ENCODE data around the gene FBP2.

The FBP2 gene

GRCh38 chr9:94514722-94515121, 78.9 kb downstream of the FBP2 start:
- TF ChIP-seq RAD21 (IDR thresholded peaks at IDR 0.05; ENCODE audit: low read depth): no peak
- TF ChIP-seq TAF1 (IDR thresholded peaks at IDR 0.05; ENCODE audit: low read depth): no peak
- TF ChIP-seq YY1 (IDR thresholded peaks at IDR 0.05; ENCODE audit: low read depth): no peak
- no peak for TF ChIP-seq FOXM1 (IDR thresholded peaks at IDR 0.05; ENCODE audit: borderline replicate concordance, low read depth)
- TF ChIP-seq, protein P1, sequence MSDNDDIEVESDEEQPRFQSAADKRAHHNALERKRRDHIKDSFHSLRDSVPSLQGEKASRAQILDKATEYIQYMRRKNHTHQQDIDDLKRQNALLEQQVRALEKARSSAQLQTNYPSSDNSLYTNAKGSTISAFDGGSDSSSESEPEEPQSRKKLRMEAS (IDR thresholded peaks at IDR 0.05): no peak
- TF ChIP-seq ZBTB7A (IDR thresholded peaks at IDR 0.05; ENCODE audit: low read depth): no peak

- TF ChIP-seq EGR1 (IDR thresholded peaks at IDR 0.05) (no peak), TCF12 (IDR thresholded peaks at IDR 0.05; ENCODE audit: low read depth) (no peak), EP300 (IDR thresholded peaks at IDR 0.05; ENCODE audit: borderline replicate concordance) (no peak), USF1 (IDR thresholded peaks at IDR 0.05) (no peak), FOXM1 (IDR thresholded peaks at IDR 0.05; ENCODE audit: borderline replicate concordance, low read depth) (no peak), TEAD4 (IDR thresholded peaks at IDR 0.05) (no peak), NFIC (IDR thresholded peaks at IDR 0.05) (no peak), RAD21 (IDR thresholded peaks at IDR 0.05; ENCODE audit: low read depth) (no peak), ZBTB7A (IDR thresholded peaks at IDR 0.05; ENCODE audit: low read depth) (no peak), YY1 (IDR thresholded peaks at IDR 0.05; ENCODE audit: low read depth) (no peak), CEBPB (IDR thresholded peaks at IDR 0.05) (no peak), TAF1 (IDR thresholded peaks at IDR 0.05; ENCODE audit: low read depth) (no peak), CREB1 (IDR thresholded peaks at IDR 0.05; ENCODE audit: low read depth) (no peak)
- TF ChIP-seq, protein P2, sequence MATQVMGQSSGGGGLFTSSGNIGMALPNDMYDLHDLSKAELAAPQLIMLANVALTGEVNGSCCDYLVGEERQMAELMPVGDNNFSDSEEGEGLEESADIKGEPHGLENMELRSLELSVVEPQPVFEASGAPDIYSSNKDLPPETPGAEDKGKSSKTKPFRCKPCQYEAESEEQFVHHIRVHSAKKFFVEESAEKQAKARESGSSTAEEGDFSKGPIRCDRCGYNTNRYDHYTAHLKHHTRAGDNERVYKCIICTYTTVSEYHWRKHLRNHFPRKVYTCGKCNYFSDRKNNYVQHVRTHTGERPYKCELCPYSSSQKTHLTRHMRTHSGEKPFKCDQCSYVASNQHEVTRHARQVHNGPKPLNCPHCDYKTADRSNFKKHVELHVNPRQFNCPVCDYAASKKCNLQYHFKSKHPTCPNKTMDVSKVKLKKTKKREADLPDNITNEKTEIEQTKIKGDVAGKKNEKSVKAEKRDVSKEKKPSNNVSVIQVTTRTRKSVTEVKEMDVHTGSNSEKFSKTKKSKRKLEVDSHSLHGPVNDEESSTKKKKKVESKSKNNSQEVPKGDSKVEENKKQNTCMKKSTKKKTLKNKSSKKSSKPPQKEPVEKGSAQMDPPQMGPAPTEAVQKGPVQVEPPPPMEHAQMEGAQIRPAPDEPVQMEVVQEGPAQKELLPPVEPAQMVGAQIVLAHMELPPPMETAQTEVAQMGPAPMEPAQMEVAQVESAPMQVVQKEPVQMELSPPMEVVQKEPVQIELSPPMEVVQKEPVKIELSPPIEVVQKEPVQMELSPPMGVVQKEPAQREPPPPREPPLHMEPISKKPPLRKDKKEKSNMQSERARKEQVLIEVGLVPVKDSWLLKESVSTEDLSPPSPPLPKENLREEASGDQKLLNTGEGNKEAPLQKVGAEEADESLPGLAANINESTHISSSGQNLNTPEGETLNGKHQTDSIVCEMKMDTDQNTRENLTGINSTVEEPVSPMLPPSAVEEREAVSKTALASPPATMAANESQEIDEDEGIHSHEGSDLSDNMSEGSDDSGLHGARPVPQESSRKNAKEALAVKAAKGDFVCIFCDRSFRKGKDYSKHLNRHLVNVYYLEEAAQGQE (IDR thresholded peaks at IDR 0.05; ENCODE audit: low read depth): no peak
- TF ChIP-seq, protein P1 (IDR thresholded peaks at IDR 0.05): no peak
These were observed 81.7 kb downstream of the FBP2 start for GRCh38 chr9:94511955-94512265.

DNA sequence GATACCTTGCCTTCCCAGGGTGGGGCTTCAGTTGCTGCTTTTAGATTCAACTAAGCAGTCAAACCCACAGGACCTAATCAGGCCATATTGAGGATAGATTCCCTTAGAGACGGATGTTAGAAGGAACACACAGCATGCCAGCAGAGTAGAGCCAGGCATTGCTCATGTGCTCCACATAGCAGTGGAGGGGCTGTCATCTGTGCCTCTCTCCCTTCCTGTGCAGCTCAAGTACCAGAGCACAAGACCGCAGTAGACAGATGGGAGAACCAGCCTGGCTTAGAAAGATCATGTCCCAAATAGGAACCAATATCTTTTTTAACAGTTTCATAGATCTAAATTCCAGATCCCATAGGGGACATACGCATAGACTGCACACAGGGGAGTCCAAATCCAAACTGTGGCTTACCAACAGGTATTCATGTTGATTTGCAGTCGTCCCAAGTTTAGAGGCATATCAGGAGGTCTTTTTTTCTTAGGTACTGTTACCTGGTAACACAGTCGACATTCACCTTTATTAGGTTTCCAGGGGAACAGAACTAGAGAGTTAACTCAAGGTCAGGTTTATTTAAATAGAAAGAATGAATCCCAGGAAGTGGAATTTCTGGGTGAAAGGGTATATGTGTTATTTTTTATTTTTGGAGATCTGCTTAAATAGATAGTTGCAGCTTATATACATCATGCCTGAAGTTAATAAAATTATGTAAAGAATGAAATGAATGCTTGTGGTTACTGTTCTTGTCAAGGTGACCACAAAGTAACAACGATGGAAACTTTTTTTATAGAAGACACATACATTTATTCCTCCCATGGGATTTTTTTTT, 82.3 kb downstream of the FBP2 start:
- TF ChIP-seq FOXM1 (IDR thresholded peaks at IDR 0.05; ENCODE audit: borderline replicate concordance, low read depth) (no peak), ZBTB7A (IDR thresholded peaks at IDR 0.05; ENCODE audit: low read depth) (no peak), EP300 (IDR thresholded peaks at IDR 0.05; ENCODE audit: borderline replicate concordance) (no peak), TEAD4 (IDR thresholded peaks at IDR 0.05) (no peak), TCF12 (IDR thresholded peaks at IDR 0.05; ENCODE audit: low read depth) (no peak), NFIC (IDR thresholded peaks at IDR 0.05) (no peak), EGR1 (IDR thresholded peaks at IDR 0.05) (no peak), TAF1 (IDR thresholded peaks at IDR 0.05; ENCODE audit: low read depth) (no peak), CREB1 (IDR thresholded peaks at IDR 0.05; ENCODE audit: low read depth) (no peak), USF1 (IDR thresholded peaks at IDR 0.05) (no peak), YY1 (IDR thresholded peaks at IDR 0.05; ENCODE audit: low read depth) (no peak), RAD21 (IDR thresholded peaks at IDR 0.05; ENCODE audit: low read depth) (no peak), CEBPB (IDR thresholded peaks at IDR 0.05) (no peak)
- TF ChIP-seq, protein P1 (IDR thresholded peaks at IDR 0.05): no peak
- TF ChIP-seq, protein P2 (IDR thresholded peaks at IDR 0.05; ENCODE audit: low read depth): no peak
